ENCODE measurements around the gene CROCC2.

DNA sequence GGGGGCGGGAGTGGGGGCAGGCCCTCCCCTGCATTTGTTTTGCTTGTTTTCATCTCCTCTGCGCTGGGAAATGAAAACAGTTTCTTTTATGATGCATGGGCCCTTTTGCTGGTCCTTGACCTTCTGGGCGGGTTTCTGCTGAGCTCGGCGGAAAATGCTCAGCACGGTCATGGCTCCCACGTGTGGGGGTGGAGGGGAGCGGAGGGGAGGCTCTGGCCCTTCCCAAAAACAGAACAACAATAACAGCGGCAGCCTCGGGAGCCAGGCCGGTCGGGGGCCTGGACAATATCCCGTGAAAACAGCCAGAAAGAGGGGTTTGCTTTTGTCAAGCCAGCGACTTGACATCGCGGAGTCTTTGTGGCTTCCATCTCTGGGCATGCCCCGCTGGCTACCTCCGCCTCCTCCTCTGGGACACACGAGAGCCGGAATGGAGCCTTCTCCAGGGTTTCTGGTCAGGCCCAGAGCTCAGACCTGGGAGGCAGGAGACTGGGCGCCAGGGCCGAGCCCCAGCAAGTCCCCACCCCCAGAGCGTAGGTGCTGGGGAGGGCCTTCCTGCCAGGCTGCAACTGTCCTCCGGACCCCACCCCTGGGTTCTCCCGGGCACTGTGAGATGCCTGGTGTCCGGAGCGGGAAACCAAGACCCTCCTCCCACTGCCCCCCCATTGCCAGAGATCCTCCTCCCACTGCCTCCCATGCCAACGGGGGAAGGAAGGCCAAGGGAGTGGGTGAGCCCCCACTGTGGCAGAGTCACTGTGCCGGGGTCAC is 56.3 kb downstream of the CROCC2 start:
- TF ChIP-seq JUND (IDR thresholded peaks at IDR 0.05) (no peak), RCOR1 (IDR thresholded peaks at IDR 0.05; ENCODE audit: low read length) (no peak), RFX5 (IDR thresholded peaks at IDR 0.05; ENCODE audit: low read length) (no peak)
- TF ChIP-seq, protein P1, sequence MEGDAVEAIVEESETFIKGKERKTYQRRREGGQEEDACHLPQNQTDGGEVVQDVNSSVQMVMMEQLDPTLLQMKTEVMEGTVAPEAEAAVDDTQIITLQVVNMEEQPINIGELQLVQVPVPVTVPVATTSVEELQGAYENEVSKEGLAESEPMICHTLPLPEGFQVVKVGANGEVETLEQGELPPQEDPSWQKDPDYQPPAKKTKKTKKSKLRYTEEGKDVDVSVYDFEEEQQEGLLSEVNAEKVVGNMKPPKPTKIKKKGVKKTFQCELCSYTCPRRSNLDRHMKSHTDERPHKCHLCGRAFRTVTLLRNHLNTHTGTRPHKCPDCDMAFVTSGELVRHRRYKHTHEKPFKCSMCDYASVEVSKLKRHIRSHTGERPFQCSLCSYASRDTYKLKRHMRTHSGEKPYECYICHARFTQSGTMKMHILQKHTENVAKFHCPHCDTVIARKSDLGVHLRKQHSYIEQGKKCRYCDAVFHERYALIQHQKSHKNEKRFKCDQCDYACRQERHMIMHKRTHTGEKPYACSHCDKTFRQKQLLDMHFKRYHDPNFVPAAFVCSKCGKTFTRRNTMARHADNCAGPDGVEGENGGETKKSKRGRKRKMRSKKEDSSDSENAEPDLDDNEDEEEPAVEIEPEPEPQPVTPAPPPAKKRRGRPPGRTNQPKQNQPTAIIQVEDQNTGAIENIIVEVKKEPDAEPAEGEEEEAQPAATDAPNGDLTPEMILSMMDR (IDR thresholded peaks at IDR 0.05), result no peak
- TF ChIP-seq, protein P2, sequence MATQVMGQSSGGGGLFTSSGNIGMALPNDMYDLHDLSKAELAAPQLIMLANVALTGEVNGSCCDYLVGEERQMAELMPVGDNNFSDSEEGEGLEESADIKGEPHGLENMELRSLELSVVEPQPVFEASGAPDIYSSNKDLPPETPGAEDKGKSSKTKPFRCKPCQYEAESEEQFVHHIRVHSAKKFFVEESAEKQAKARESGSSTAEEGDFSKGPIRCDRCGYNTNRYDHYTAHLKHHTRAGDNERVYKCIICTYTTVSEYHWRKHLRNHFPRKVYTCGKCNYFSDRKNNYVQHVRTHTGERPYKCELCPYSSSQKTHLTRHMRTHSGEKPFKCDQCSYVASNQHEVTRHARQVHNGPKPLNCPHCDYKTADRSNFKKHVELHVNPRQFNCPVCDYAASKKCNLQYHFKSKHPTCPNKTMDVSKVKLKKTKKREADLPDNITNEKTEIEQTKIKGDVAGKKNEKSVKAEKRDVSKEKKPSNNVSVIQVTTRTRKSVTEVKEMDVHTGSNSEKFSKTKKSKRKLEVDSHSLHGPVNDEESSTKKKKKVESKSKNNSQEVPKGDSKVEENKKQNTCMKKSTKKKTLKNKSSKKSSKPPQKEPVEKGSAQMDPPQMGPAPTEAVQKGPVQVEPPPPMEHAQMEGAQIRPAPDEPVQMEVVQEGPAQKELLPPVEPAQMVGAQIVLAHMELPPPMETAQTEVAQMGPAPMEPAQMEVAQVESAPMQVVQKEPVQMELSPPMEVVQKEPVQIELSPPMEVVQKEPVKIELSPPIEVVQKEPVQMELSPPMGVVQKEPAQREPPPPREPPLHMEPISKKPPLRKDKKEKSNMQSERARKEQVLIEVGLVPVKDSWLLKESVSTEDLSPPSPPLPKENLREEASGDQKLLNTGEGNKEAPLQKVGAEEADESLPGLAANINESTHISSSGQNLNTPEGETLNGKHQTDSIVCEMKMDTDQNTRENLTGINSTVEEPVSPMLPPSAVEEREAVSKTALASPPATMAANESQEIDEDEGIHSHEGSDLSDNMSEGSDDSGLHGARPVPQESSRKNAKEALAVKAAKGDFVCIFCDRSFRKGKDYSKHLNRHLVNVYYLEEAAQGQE (IDR thresholded peaks at IDR 0.05; ENCODE audit: low read depth, low read length), result no peak
